GM12878 (cell line): ENCODE measurements around the gene TGFBR3.

Experiments used
- POU2F2 ChIP-seq: IDR thresholded peaks from 3 replicates; pipeline ENCODE4 v1.6.1; 2011; ENCODE audit warnings: low read depth, mild to moderate bottlenecking, low read length, borderline replicate concordance
- RELA ChIP-seq: fragments of 450-650 bp; IDR thresholded peaks from 2 replicates; pipeline ENCODE4 v1.8.0; 2014; ENCODE audit warnings: borderline replicate concordance; ENCODE audit not compliant: partially characterized antibody
- SMARCA5 ChIP-seq: fragments of 450-650 bp; IDR thresholded peaks from 2 replicates; pipeline ENCODE4 v1.6.1; 2017; ENCODE audit warnings: mild to moderate bottlenecking
- TF ChIP-seq, protein P1 (sequence below), 3 experiments: IDR thresholded peaks in 2 of 3; conservative IDR thresholded peaks in 1 of 3; 2 replicates each; pipeline ENCODE4 v1.5.1; 2011; ENCODE audit warnings: low read depth in 3 of 3, low read length in 3 of 3, mild to moderate bottlenecking in 3 of 3, control low read depth in 2 of 3, moderate library complexity in 2 of 3, inconsistent platforms in 1 of 3, mixed read lengths in 1 of 3; ENCODE audit not compliant: control insufficient read depth in 2 of 3, insufficient read depth in 1 of 3; ENCODE audit errors: extremely low read depth in 1 of 3
- TF ChIP-seq, protein P2 (sequence below): fragments of 150-350 bp; IDR thresholded peaks from 2 replicates; pipeline ENCODE4 v1.6.1; 2014; ENCODE audit warnings: mild to moderate bottlenecking, low read depth, low read length

DNA sequence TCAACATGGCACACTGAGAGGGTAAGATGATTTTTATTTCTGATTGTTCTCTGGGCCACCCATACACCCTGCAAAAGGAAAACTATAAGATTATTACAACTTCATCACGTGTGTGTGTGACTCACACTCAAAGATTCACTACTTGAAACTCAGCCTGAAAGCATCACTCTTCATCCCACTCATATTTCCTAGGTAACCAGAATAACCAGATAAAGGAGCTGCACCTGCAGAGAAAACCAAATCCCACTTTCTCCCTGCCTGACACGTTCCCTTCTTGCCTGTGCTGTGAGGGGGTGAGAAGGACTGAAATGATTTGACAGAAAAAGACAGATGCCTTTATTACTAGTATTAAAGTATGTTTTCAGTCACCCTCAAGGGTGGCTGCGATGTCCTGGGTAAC is 131.6 kb downstream of the TGFBR3 start:
- TF ChIP-seq RELA (no peak), SMARCA5 (no peak), POU2F2 (no peak)
- TF ChIP-seq, protein P1, sequence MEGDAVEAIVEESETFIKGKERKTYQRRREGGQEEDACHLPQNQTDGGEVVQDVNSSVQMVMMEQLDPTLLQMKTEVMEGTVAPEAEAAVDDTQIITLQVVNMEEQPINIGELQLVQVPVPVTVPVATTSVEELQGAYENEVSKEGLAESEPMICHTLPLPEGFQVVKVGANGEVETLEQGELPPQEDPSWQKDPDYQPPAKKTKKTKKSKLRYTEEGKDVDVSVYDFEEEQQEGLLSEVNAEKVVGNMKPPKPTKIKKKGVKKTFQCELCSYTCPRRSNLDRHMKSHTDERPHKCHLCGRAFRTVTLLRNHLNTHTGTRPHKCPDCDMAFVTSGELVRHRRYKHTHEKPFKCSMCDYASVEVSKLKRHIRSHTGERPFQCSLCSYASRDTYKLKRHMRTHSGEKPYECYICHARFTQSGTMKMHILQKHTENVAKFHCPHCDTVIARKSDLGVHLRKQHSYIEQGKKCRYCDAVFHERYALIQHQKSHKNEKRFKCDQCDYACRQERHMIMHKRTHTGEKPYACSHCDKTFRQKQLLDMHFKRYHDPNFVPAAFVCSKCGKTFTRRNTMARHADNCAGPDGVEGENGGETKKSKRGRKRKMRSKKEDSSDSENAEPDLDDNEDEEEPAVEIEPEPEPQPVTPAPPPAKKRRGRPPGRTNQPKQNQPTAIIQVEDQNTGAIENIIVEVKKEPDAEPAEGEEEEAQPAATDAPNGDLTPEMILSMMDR (IDR thresholded peaks at IDR 0.05 in 2 of 3, conservative IDR thresholded peaks at IDR 0.05 in 1 of 3; ENCODE audit: control insufficient read depth in 2 of 3, extremely low read depth in 1 of 3, insufficient read depth in 1 of 3, low read depth in 3 of 3, low read length in 3 of 3), result no peak
- TF ChIP-seq, protein P2, sequence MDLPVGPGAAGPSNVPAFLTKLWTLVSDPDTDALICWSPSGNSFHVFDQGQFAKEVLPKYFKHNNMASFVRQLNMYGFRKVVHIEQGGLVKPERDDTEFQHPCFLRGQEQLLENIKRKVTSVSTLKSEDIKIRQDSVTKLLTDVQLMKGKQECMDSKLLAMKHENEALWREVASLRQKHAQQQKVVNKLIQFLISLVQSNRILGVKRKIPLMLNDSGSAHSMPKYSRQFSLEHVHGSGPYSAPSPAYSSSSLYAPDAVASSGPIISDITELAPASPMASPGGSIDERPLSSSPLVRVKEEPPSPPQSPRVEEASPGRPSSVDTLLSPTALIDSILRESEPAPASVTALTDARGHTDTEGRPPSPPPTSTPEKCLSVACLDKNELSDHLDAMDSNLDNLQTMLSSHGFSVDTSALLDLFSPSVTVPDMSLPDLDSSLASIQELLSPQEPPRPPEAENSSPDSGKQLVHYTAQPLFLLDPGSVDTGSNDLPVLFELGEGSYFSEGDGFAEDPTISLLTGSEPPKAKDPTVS, result no peak
